Natural killer cell (primary cell): ENCODE results near the gene WHRN. TPM values are rescaled to one million over a fixed set of nuclear protein-coding genes. Genes with fewer than 3 reads are reported as not detected.

Experiments used
- ATAC-seq, 3 donors: fragments of 150-1000 bp in 2 of 3; fragments of 200-7000 bp in 1 of 3; cut with Tn5 transposase; 1 replicate in 1 of 3; 2 replicates in 2 of 3; pipeline ENCODE4 v1.10.0; 2021; ENCODE audit warnings: mild to moderate bottlenecking in 2 of 3, moderate library complexity in 2 of 3
- DNase-seq, 2 donors: peaks; one replicate each; pipeline versions ENCODE4 v3.0.0 to v3.0.0-alpha.2; 2013 to 2021; ENCODE audit warnings: mixed read lengths in 1 of 2
- H3K27ac ChIP-seq: one replicate; pipeline ENCODE4 v1.5.1; 2013; ENCODE audit warnings: mild to moderate bottlenecking, low read length
- H3K27me3 ChIP-seq: one replicate; pipeline ENCODE4 v1.6.1; 2013; ENCODE audit warnings: low read length; ENCODE audit not compliant: control insufficient read depth, insufficient read depth
- H3K36me3 ChIP-seq: one replicate; pipeline ENCODE4 v1.6.1; 2013; ENCODE audit warnings: low read length; ENCODE audit not compliant: control insufficient read depth, insufficient read depth
- H3K4me1 ChIP-seq: one replicate; pipeline ENCODE4 v1.6.1; 2013; ENCODE audit warnings: low read length; ENCODE audit not compliant: control insufficient read depth, insufficient read depth
- H3K4me3 ChIP-seq: one replicate; pipeline ENCODE4 v1.5.1; 2013; ENCODE audit warnings: low read length
- H3K9me3 ChIP-seq: one replicate; pipeline ENCODE4 v1.6.1; 2013; ENCODE audit warnings: low read length; ENCODE audit not compliant: control insufficient read depth, insufficient read depth
- H3K27ac Mint-ChIP-seq, 2 donors: one replicate each; pipeline ENCODE4 v1.8.0; 2022; ENCODE audit warnings: mild to moderate bottlenecking in 2 of 2, mixed read lengths in 2 of 2, moderate library complexity in 1 of 2
- H3K27me3 Mint-ChIP-seq, 2 donors: one replicate each; pipeline ENCODE4 v1.8.0; 2022; ENCODE audit warnings: low read depth in 2 of 2, mixed read lengths in 2 of 2
- H3K36me3 Mint-ChIP-seq: one replicate; pipeline ENCODE4 v1.8.0; 2022; ENCODE audit warnings: mixed read lengths
- H3K4me1 Mint-ChIP-seq, 2 donors: one replicate each; pipeline ENCODE4 v1.8.0; 2022; ENCODE audit warnings: mixed read lengths in 2 of 2
- H3K4me3 Mint-ChIP-seq: one replicate; pipeline ENCODE4 v1.8.0; 2022; ENCODE audit warnings: mild to moderate bottlenecking, moderate library complexity, mixed read lengths
- H3K9me3 Mint-ChIP-seq, 2 donors: one replicate each; pipeline ENCODE4 v1.8.0; 2022; ENCODE audit warnings: mixed read lengths in 2 of 2
- CTCF ChIP-seq: fragments of 200-600 bp; IDR thresholded peaks from one replicate; pipeline ENCODE4 v1.8.0; 2022; ENCODE audit warnings: antibody characterized with exemption
- WGBS: methylation state at CpG from one replicate; pipeline ENCODE4 v1.1.7; 2013; ENCODE audit warnings: missing lambda C conversion rate; ENCODE audit not compliant: insufficient coverage; 5-methylcytosine and 5-hydroxymethylcytosine counted together
- intact Hi-C: fragments of 100-400 bp; cut with micrococcal nuclease; formaldehyde crosslinking; loops from one replicate; pipeline ENCODE4 v1.14.2; 2022
- total RNA-seq, 4 donors: library from RNA; stranded (reverse); fragments of 120-200 nt in 1 of 4; gene quantifications; one replicate each; pipeline versions ENCODE4 v1.2.3 to v1.2.4, GENCODE V29; 2013 to 2022

Gene WHRN
- total RNA-seq, 3 donors from 2014 or later (not counting 1 experiment from before 2014, with no cell fraction given), result 29.8 to 90.6 (median 36.8) TPM

- no peaks in the 10 kb centered on the region for H3K9me3 Mint-ChIP-seq
- H3K27ac ChIP-seq, result no peak overlapping the region
- no peak overlapping the region for H3K4me3 ChIP-seq
- H3K4me1 ChIP-seq, result no peaks in the 10 kb centered on the region
- TF ChIP-seq CTCF, result no peak
- H3K9me3 ChIP-seq, result no peaks in the 10 kb centered on the region
- intact Hi-C loops, result no loop called here
- no peak overlapping the region for H3K27ac Mint-ChIP-seq
- H3K4me1 Mint-ChIP-seq, result no peaks in the 10 kb centered on the region
- no peaks in the 10 kb centered on the region for H3K27me3 ChIP-seq
- H3K4me3 Mint-ChIP-seq, result no peak overlapping the region
- H3K27me3 Mint-ChIP-seq, result peaks cover 2 to 7% of the 10 kb centered on the region in 2 donors
- H3K36me3 ChIP-seq, result no peaks in the 10 kb centered on the region
- ATAC-seq (no peak), DNase-seq (no peak)
- WGBS, result 94% methylated on average over 17 of the region's 18 CpGs
- no peaks in the 10 kb centered on the region for H3K36me3 Mint-ChIP-seq
Observed at GRCh38 chr9:114426046-114426948, 79.0 kb downstream of the WHRN start.

- H3K36me3 Mint-ChIP-seq, result no peaks in the 10 kb centered on the region
- H3K27ac Mint-ChIP-seq, result peak overlapping the region in 1 of 2 donors; percentile 35
- DNase-seq (no peak), ATAC-seq (no peak)
- 91% methylated on average over 11 of the region's 11 CpGs for WGBS
- intact Hi-C loops, result no loop called here
- Histone ChIP-seq H3K27ac (no peak overlapping the region), H3K9me3 (no peaks in the 10 kb centered on the region), H3K36me3 (no peaks in the 10 kb centered on the region), H3K4me1 (no peaks in the 10 kb centered on the region), H3K4me3 (no peak overlapping the region), H3K27me3 (no peaks in the 10 kb centered on the region)
- no peaks in the 10 kb centered on the region for H3K4me1 Mint-ChIP-seq
- no peaks in the 10 kb centered on the region for H3K9me3 Mint-ChIP-seq
- TF ChIP-seq CTCF, result no peak
- no peak overlapping the region for H3K4me3 Mint-ChIP-seq
- peaks cover 2 to 7% of the 10 kb centered on the region in 2 donors for H3K27me3 Mint-ChIP-seq
Observed at GRCh38 chr9:114425126-114425525, 80.1 kb downstream of the WHRN start.

GRCh38 chr9:114424126-114424525 lies 81.1 kb downstream of the WHRN start:
- intact Hi-C loops, result no loop called here
- H3K27ac ChIP-seq, result no peak overlapping the region
- 97% methylated on average over 12 of the region's 12 CpGs for WGBS
- Mint-ChIP-seq H3K36me3 (no peaks in the 10 kb centered on the region), H3K27ac (no peak overlapping the region), H3K4me1 (no peaks in the 10 kb centered on the region), H3K27me3 (no peaks in the 10 kb centered on the region), H3K9me3 (no peaks in the 10 kb centered on the region), H3K4me3 (no peak overlapping the region)
- no peak overlapping the region for H3K4me3 ChIP-seq
- ATAC-seq (no peak), DNase-seq (no peak)
- no peaks in the 10 kb centered on the region for H3K36me3 ChIP-seq
- no peaks in the 10 kb centered on the region for H3K4me1 ChIP-seq
- TF ChIP-seq CTCF, result no peak
- no peaks in the 10 kb centered on the region for H3K9me3 ChIP-seq
- no peaks in the 10 kb centered on the region for H3K27me3 ChIP-seq
